Keratinocyte (primary cell): Measurements from ENCODE around the gene PPP4C. TPM values are rescaled to one million over a fixed set of nuclear protein-coding genes. Genes with fewer than 3 reads are reported as not detected.

ENCODE experiments used
- DNase-seq: peaks from one replicate; pipeline ENCODE4 v3.0.0-alpha.2; 2011; ENCODE audit warnings: low read depth, missing footprints, low spot score
- FAIRE-seq: peaks from 2 replicates; lab custom pipeline; 2011; peaks lifted over from hg19 to GRCh38; lab: Jason Lieb, UNC
- H2AFZ ChIP-seq: 2 replicates; pipeline ENCODE4 v1.6.0; 2012; ENCODE audit warnings: low read length, control low read depth, inconsistent platforms; ENCODE audit not compliant: control insufficient read depth
- H3K27ac ChIP-seq: 2 replicates; pipeline ENCODE4 v1.5.1; 2011; ENCODE audit warnings: low read length; ENCODE audit not compliant: control insufficient read depth, insufficient read depth
- H3K27me3 ChIP-seq: 3 replicates; pipeline ENCODE4 v1.6.0; 2011; ENCODE audit warnings: low read length; ENCODE audit not compliant: control insufficient read depth, insufficient read depth; ENCODE audit errors: extremely low read depth
- H3K36me3 ChIP-seq, 2 experiments: 2 replicates in 1 of 2; 3 replicates in 1 of 2; pipeline ENCODE4 v1.5.1; 2011; ENCODE audit warnings: low read length in 2 of 2, mild to moderate bottlenecking in 1 of 2; ENCODE audit not compliant: control insufficient read depth in 2 of 2, insufficient read depth in 2 of 2; ENCODE audit errors: extremely low read depth in 1 of 2
- H3K4me1 ChIP-seq: 3 replicates; pipeline ENCODE4 v1.5.1; 2011; ENCODE audit warnings: low read length; ENCODE audit not compliant: control insufficient read depth, insufficient read depth; ENCODE audit errors: extremely low read depth
- H3K4me2 ChIP-seq: 3 replicates; pipeline ENCODE4 v1.6.0; 2011; ENCODE audit warnings: low read depth, low read length; ENCODE audit not compliant: control insufficient read depth, insufficient read depth; ENCODE audit errors: extremely low read depth
- H3K4me3 ChIP-seq, 3 experiments: fragments of 200-600 bp in 1 of 3; sonication (generic) in 1 of 3; 2 replicates in 2 of 3; 3 replicates in 1 of 3; pipeline ENCODE4 v1.5.1; 2011 to 2016; ENCODE audit warnings: low read length in 3 of 3, mild to moderate bottlenecking in 3 of 3, control low read depth in 2 of 3, inconsistent platforms in 1 of 3, low read depth in 1 of 3, mixed read lengths in 1 of 3, mixed run types in 1 of 3, moderate library complexity in 1 of 3; ENCODE audit not compliant: control insufficient read depth in 2 of 3, insufficient read depth in 2 of 3; ENCODE audit errors: extremely low read depth in 1 of 3
- H3K79me2 ChIP-seq: 2 replicates; pipeline ENCODE4 v1.6.0; 2012; ENCODE audit warnings: low read length; ENCODE audit not compliant: control insufficient read depth, insufficient read depth
- H3K9ac ChIP-seq: 3 replicates; pipeline ENCODE4 v1.6.0; 2011; ENCODE audit warnings: low read length; ENCODE audit not compliant: control insufficient read depth, insufficient read depth; ENCODE audit errors: extremely low read depth
- H3K9me1 ChIP-seq: 3 replicates; pipeline ENCODE4 v1.6.0; 2011; ENCODE audit warnings: low read length; ENCODE audit not compliant: control insufficient read depth, insufficient read depth; ENCODE audit errors: extremely low read depth
- H3K9me3 ChIP-seq: 2 replicates; pipeline ENCODE4 v1.5.1; 2012; ENCODE audit warnings: low read depth, low read length; ENCODE audit not compliant: control insufficient read depth
- H4K20me1 ChIP-seq: 3 replicates; pipeline ENCODE4 v1.6.0; 2011; ENCODE audit warnings: low read length; ENCODE audit not compliant: control insufficient read depth, insufficient read depth; ENCODE audit errors: extremely low read depth
- EZH2 ChIP-seq: IDR thresholded peaks from one replicate; pipeline ENCODE4 v1.6.1; 2012; ENCODE audit warnings: inconsistent platforms, mild to moderate bottlenecking, low read length, moderate library complexity
- dilution Hi-C: fragments of 300-500 bp; cut with MboI; formaldehyde crosslinking; loops from one replicate; pipeline ENCODE4 v1.7.0; 2020; ENCODE audit warnings: low sequenced_read_pairs; ENCODE audit not compliant: extremely low pct_ligation_motif_present
- polyA plus RNA-seq, 5 experiments: library from polyadenylated mRNA; depleted of rRNA in 3 of 5; stranded (reverse) in 3 of 5; stranded (forward) in 1 of 5; unstranded in 1 of 5; fragments of >200 nt; gene quantifications; 1 replicate in 1 of 5; 2 replicates in 3 of 5; 3 replicates in 1 of 5; pipeline versions ENCODE4 v1.2.1 to v1.2.3, GENCODE V29; 2011 to 2012; ENCODE audit warnings: missing spikeins in 2 of 5, low read depth in 1 of 5, low replicate concordance in 1 of 5
- TF ChIP-seq, protein P1 (sequence below), 3 experiments: IDR thresholded peaks in 1 of 3; conservative IDR thresholded peaks in 1 of 3; optimal IDR thresholded peaks in 1 of 3; 2 replicates in 2 of 3; 3 replicates in 1 of 3; pipeline versions ENCODE3 to v1.5.1; 2011; ENCODE audit warnings: low read length in 3 of 3, mild to moderate bottlenecking in 3 of 3, moderate library complexity in 2 of 3, control low read depth in 1 of 3, inconsistent platforms in 1 of 3; ENCODE audit not compliant: insufficient read depth in 2 of 3; ENCODE audit errors: extremely low read depth in 1 of 3

PPP4C gene
- polyA plus RNA-seq, 1 donor (not counting 4 experiments of a cell fraction or from before 2014, with no cell fraction given): 124 TPM

DNA sequence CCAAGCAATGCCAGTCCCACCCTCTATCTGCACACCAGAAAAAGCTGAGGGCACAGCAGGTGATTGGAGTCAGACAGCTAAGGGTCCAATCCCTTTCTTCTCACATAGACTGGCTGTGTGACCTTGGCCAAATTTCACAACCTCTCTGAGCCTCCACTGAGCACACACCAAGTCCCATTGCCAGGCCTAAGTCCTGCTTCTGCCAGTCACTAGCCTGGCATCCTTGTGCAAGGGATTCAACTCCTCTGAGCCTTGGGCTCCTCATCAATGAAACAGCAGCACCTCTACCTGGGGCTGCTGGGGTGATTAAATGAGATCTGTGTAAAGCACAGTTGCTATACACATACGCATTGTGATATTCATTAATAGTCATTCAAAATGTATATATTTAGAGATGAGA is 29.2 kb upstream of the PPP4C start:
- dilution Hi-C loops: no loop called here
- H3K9me3 ChIP-seq: no peaks in the 10 kb centered on the region
- H3K4me3 ChIP-seq: no peak overlapping the region
- DNase-seq: no peak
- no peaks in the 10 kb centered on the region for H3K36me3 ChIP-seq
- no peaks in the 10 kb centered on the region for H3K79me2 ChIP-seq
- no peak overlapping the region for H3K27ac ChIP-seq
- H4K20me1 ChIP-seq: no peaks in the 10 kb centered on the region
- no peak for TF ChIP-seq EZH2
- TF ChIP-seq, protein P1, sequence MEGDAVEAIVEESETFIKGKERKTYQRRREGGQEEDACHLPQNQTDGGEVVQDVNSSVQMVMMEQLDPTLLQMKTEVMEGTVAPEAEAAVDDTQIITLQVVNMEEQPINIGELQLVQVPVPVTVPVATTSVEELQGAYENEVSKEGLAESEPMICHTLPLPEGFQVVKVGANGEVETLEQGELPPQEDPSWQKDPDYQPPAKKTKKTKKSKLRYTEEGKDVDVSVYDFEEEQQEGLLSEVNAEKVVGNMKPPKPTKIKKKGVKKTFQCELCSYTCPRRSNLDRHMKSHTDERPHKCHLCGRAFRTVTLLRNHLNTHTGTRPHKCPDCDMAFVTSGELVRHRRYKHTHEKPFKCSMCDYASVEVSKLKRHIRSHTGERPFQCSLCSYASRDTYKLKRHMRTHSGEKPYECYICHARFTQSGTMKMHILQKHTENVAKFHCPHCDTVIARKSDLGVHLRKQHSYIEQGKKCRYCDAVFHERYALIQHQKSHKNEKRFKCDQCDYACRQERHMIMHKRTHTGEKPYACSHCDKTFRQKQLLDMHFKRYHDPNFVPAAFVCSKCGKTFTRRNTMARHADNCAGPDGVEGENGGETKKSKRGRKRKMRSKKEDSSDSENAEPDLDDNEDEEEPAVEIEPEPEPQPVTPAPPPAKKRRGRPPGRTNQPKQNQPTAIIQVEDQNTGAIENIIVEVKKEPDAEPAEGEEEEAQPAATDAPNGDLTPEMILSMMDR (optimal IDR thresholded peaks at IDR 0.05 in 1 of 3, IDR thresholded peaks at IDR 0.05 in 1 of 3, conservative IDR thresholded peaks at IDR 0.05 in 1 of 3; ENCODE audit: extremely low read depth in 1 of 3, insufficient read depth in 2 of 3, low read length in 3 of 3): no peak
- H3K9me1 ChIP-seq: no peaks in the 10 kb centered on the region
- FAIRE-seq: no peak
- no peaks in the 10 kb centered on the region for H3K27me3 ChIP-seq
- no peak overlapping the region for H2AFZ ChIP-seq
- peaks cover 3% of the 10 kb centered on the region for H3K4me1 ChIP-seq
- no peak overlapping the region for H3K4me2 ChIP-seq
- H3K9ac ChIP-seq: no peak overlapping the region

DNA sequence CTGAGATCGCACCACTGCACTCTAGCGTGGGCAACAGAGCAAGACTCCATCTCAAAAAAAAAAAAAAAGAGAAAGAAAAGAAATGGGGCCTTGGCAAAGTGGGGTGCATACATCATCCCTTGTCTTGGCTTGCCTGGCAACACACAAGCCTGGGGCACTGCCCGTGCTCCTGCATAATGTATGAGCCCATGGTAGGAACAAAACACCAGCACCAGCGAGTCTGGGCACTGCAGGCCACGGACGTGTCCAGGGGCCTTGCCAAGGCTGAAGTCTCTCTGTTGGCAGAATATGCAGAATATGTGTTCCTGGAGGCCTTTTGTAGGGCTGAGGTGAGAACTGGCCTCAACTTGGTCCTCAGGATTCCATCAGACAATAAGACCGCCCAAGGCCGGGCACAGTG is 25.9 kb upstream of the PPP4C start:
- Histone ChIP-seq H3K4me1 (peaks cover 21% of the 10 kb centered on the region), H3K27ac (no peak overlapping the region), H4K20me1 (no peaks in the 10 kb centered on the region), H3K9ac (no peak overlapping the region), H3K27me3 (no peaks in the 10 kb centered on the region), H3K9me1 (no peaks in the 10 kb centered on the region), H2AFZ (no peak overlapping the region), H3K36me3 (no peaks in the 10 kb centered on the region), H3K4me2 (no peak overlapping the region), H3K79me2 (peaks cover 2% of the 10 kb centered on the region), H3K9me3 (no peaks in the 10 kb centered on the region), H3K4me3 (no peak overlapping the region)
- no peak for DNase-seq
- dilution Hi-C loops: no loop called here
- TF ChIP-seq EZH2: no peak
- TF ChIP-seq, protein P1 (optimal IDR thresholded peaks at IDR 0.05 in 1 of 3, IDR thresholded peaks at IDR 0.05 in 1 of 3, conservative IDR thresholded peaks at IDR 0.05 in 1 of 3; ENCODE audit: extremely low read depth in 1 of 3, insufficient read depth in 2 of 3, low read length in 3 of 3): no peak
- no peak for FAIRE-seq
